RWPE1 (cell line): ENCODE results near the gene PLEKHA7.
"Not testable (repeated sequence)": the region's sequence is repeated elsewhere in the genome, so short reads cannot be mapped to it uniquely, and the experiment has no call there.

Experiments
- CTCF ChIA-PET: fragments of 350-600 bp; sonication (Branson Sonifier 250); formaldehyde crosslinking; extraction: SDS; loops from one replicate; lab custom pipeline; 2021; lab: Yijun Ruan, JAX
- POLR2A ChIA-PET: fragments of 400-600 bp; formaldehyde crosslinking; extraction: SDS; loops from one replicate; lab custom pipeline; 2020; ENCODE audit warnings: antibody characterized with exemption; ENCODE audit not compliant: low non-redundant PET; lab: Yijun Ruan, JAX
- DNase-seq: peaks from one replicate; pipeline ENCODE4 v3.0.0; 2012; ENCODE audit warnings: low spot score
- H3K27ac ChIP-seq: fragments of 450-650 bp; 2 replicates; pipeline ENCODE4 v1.5.1; 2017
- CTCF ChIP-seq: fragments of 450-650 bp; conservative IDR thresholded peaks from 2 replicates; pipeline ENCODE4 v1.5.1; 2017; ENCODE audit warnings: low read depth, mild to moderate bottlenecking

PLEKHA7 gene

GRCh38 chr11:16921019-16921418 is 93.2 kb downstream of the PLEKHA7 start:
- no peak for TF ChIP-seq CTCF
- ChIA-PET POLR2A (no interaction called here), CTCF (no interaction called here)
- DNase-seq: no peak
- no peak overlapping the region for H3K27ac ChIP-seq

GRCh38 chr11:16920559-16920958 is 93.7 kb downstream of the PLEKHA7 start:
- ChIA-PET CTCF (no interaction called here), POLR2A (no interaction called here)
- DNase-seq: no peak
- TF ChIP-seq CTCF: no peak
- no peak overlapping the region for H3K27ac ChIP-seq

GRCh38 chr11:16918543-16919182 is 95.6 kb downstream of the PLEKHA7 start:
- H3K27ac ChIP-seq, POLR2A ChIA-PET: not testable (repeated sequence)
- peak; percentile 87 for DNase-seq
- CTCF ChIA-PET: interaction anchor here (1.2 kb wide), 1 partner anchor 37 kb away, joined by 3 read pairs; no protein-coding TSS in a partner anchor

GRCh38 chr11:16917941-16918340 is 96.3 kb downstream of the PLEKHA7 start:
- no peak for TF ChIP-seq CTCF
- ChIA-PET POLR2A (no interaction called here), CTCF (interaction anchor here (1.2 kb wide), 1 partner anchor 36 kb away, joined by 3 read pairs; no protein-coding TSS in a partner anchor)
- DNase-seq: peak; percentile 83
- no peak overlapping the region for H3K27ac ChIP-seq

- CTCF ChIA-PET: no interaction called here
- POLR2A ChIA-PET: no interaction called here
- no peak for TF ChIP-seq CTCF
Observed at GRCh38 chr11:16912692-16913111, 101.5 kb downstream of the PLEKHA7 start.

GRCh38 chr11:16911658-16912057 is 102.6 kb downstream of the PLEKHA7 start:
- no peak overlapping the region for H3K27ac ChIP-seq
- DNase-seq: no peak
- ChIA-PET CTCF (interaction anchor here (0.6 kb wide), 1 partner anchor 73 kb away, joined by 3 read pairs; no protein-coding TSS in a partner anchor), POLR2A (interaction anchor here (0.6 kb wide), 1 partner anchor 17 kb away, joined by 4 read pairs; no protein-coding TSS in a partner anchor)
- TF ChIP-seq CTCF: no peak

More at GRCh38 chr11:16912692-16913111, 101.5 kb downstream of the PLEKHA7 start:
- no peak overlapping the region for H3K27ac ChIP-seq
- no peak for DNase-seq

- CTCF ChIA-PET: interaction anchor here (0.6 kb wide), 1 partner anchor 74 kb away, joined by 3 read pairs; no protein-coding TSS in a partner anchor
- no peak for DNase-seq
- no peak overlapping the region for H3K27ac ChIP-seq
- TF ChIP-seq CTCF: no peak
- POLR2A ChIA-PET: interaction anchor here (0.5 to 0.6 kb wide), 2 partner anchors 17 to 165 kb away, joined by 3 to 4 read pairs; no protein-coding TSS in a partner anchor
Observed at GRCh38 chr11:16911186-16911585, 103.0 kb downstream of the PLEKHA7 start.
